GM06990 (cell line): Measurements from ENCODE around the gene GRIK4.

Experiments used
- DNase-seq: peaks from one replicate; pipeline ENCODE4 v3.0.0-alpha.2; 2011; ENCODE audit not compliant: insufficient read length; ENCODE audit errors: extremely low read depth
- H3K27me3 ChIP-seq: replicated peaks from 2 replicates; pipeline ENCODE4 v1.6.0; 2011; ENCODE audit warnings: low read length; ENCODE audit not compliant: control insufficient read depth, insufficient read depth
- H3K36me3 ChIP-seq: 2 replicates; pipeline ENCODE4 v1.5.1; 2011; ENCODE audit warnings: low read length; ENCODE audit not compliant: control insufficient read depth, insufficient read depth
- H3K4me3 ChIP-seq: replicated peaks from 2 replicates; pipeline ENCODE4 v1.5.1; 2011; ENCODE audit warnings: low read depth, mild to moderate bottlenecking, control low read depth, low read length
- TF ChIP-seq, protein P1 (sequence below): IDR thresholded peaks from 2 replicates; pipeline ENCODE4 v1.5.1; 2011; ENCODE audit warnings: low read length, control low read depth, mild to moderate bottlenecking, inconsistent platforms; ENCODE audit not compliant: insufficient read depth, poor library complexity, severe bottlenecking

Gene GRIK4

DNA sequence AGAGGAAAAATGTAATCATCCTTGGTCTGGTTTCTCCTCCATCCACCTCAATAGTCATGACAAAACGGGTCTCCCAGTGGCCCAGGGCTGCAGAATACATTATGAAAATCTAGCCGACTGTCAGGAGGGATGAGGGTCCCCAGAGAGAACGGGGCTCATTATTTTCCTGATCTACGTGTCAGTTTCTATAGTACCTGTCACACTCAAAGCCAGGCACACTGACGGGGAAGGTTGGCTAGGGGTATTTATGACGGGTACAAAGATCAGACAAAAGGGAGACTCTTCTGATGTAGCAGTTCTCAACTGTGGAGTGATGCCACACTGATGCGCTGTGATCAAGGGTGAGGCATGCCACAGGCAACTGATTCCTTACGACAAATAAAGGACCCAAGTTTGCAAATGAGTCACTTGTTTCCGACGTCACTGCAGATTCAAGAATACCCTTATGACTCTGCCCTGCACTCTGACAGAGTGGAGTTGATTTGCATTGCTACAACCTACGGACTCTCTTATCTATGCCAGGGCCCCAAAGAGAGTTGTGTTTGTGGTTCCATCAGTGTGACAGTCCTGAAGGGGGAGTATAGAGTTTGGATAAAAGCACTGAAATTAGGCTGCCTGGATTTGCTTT is 324.2 kb downstream of the GRIK4 start:
- Histone ChIP-seq H3K36me3 (no peaks in the 10 kb centered on the region), H3K4me3 (no peak overlapping the region), H3K27me3 (no peaks in the 10 kb centered on the region)
- TF ChIP-seq, protein P1, sequence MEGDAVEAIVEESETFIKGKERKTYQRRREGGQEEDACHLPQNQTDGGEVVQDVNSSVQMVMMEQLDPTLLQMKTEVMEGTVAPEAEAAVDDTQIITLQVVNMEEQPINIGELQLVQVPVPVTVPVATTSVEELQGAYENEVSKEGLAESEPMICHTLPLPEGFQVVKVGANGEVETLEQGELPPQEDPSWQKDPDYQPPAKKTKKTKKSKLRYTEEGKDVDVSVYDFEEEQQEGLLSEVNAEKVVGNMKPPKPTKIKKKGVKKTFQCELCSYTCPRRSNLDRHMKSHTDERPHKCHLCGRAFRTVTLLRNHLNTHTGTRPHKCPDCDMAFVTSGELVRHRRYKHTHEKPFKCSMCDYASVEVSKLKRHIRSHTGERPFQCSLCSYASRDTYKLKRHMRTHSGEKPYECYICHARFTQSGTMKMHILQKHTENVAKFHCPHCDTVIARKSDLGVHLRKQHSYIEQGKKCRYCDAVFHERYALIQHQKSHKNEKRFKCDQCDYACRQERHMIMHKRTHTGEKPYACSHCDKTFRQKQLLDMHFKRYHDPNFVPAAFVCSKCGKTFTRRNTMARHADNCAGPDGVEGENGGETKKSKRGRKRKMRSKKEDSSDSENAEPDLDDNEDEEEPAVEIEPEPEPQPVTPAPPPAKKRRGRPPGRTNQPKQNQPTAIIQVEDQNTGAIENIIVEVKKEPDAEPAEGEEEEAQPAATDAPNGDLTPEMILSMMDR, result peak; percentile 20
- DNase-seq, result peak; percentile 29

DNA sequence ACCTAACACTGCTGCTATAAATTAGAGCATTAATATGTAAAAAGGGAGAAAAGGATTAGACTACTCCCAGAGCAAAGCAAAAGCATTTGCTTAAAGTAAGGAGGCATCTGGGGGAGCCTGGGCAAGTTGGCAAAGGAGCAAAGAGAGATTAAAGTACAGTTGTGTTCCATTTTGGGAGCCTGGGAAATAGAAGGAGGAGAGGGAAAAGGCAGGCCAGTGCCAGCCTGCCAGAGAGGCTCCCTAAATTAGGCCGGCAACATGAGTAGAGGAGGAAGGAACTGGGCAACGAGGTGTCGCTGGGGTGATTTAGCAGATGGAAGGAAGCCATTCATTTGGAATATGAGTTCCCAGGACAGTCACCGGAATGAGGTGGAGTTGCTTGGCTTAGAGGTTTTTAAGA is 326.1 kb downstream of the GRIK4 start:
- no peaks in the 10 kb centered on the region for H3K36me3 ChIP-seq
- H3K27me3 ChIP-seq, result no peaks in the 10 kb centered on the region
- TF ChIP-seq, protein P1, result no peak
- H3K4me3 ChIP-seq, result no peak overlapping the region
- no peak for DNase-seq

DNA sequence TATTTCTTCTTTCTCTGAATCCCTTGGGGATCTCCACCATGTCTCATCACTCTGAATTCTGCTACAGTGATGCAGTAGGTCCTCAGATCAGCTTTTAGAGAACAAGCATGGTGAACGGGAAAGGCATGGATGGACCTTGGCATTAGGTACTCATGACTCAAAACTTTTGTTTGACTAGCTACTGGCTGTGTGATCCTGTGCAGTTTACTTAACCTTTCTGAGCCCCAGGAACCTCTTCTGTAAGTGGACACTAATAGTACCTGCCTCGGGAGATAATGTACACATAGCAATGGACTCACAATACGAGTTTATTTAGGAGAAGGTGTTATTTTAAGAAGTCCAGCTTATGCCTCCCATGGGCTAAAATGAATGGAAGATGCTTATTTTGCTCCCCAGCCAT is 327.7 kb downstream of the GRIK4 start:
- TF ChIP-seq, protein P1, result no peak
- no peak for DNase-seq
- Histone ChIP-seq H3K27me3 (no peaks in the 10 kb centered on the region), H3K36me3 (no peaks in the 10 kb centered on the region), H3K4me3 (no peak overlapping the region)

DNA sequence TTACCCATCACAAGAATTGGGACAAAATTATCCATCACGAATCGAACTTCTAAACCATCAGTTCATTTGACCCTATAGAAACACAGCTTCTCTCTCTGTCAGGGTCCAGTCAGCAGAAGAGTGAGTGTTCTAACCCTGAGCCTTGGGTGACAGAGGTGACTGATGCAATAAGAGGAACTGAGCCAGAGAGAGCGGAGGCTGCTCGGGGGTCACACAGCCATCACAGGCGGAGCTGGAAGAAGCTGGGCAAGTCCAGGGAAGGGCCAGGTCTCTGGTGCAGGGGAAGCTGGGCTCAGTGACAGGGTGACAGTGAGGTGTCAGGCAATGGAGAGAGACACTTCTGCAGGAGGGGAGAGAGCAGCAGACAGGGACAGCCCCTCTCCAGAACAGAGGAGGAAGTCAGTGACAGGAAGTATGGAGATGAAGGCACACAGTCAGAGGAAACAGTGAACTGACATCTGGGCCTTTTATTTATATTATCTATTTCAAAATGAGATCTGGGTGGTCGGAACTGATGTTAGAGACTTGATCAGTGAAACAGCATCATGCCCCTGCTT is 328.4 kb downstream of the GRIK4 start:
- Histone ChIP-seq H3K4me3 (no peak overlapping the region), H3K27me3 (no peaks in the 10 kb centered on the region), H3K36me3 (no peaks in the 10 kb centered on the region)
- DNase-seq, result no peak
- TF ChIP-seq, protein P1, result no peak

DNA sequence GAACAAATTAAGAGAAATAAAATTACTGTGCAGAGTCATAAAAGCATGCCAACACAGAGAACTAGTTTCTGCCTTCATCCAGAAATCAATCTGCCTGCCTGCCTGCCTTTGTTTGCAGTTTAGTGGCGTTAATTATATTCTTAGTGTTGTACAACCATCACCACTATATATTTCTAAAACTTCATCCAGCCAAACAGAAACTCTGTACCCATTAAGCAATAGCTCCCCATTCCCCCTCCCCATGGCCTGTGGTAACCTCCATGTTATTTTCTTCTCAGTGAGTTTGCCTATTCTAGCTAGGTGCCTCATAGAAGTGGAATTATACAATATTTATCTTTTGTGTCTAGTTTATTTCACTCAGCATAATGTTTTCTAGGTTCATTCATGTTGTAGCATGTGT is 329.1 kb downstream of the GRIK4 start:
- no peak overlapping the region for H3K4me3 ChIP-seq
- H3K36me3 ChIP-seq, result no peaks in the 10 kb centered on the region
- no peaks in the 10 kb centered on the region for H3K27me3 ChIP-seq
- DNase-seq, result no peak
- TF ChIP-seq, protein P1, result no peak
